ENCODE measurements around the gene NLGN2.

GRCh38 chr17:7391307-7391706 lies 16.3 kb upstream of the NLGN2 start:
- TF ChIP-seq, protein P1, sequence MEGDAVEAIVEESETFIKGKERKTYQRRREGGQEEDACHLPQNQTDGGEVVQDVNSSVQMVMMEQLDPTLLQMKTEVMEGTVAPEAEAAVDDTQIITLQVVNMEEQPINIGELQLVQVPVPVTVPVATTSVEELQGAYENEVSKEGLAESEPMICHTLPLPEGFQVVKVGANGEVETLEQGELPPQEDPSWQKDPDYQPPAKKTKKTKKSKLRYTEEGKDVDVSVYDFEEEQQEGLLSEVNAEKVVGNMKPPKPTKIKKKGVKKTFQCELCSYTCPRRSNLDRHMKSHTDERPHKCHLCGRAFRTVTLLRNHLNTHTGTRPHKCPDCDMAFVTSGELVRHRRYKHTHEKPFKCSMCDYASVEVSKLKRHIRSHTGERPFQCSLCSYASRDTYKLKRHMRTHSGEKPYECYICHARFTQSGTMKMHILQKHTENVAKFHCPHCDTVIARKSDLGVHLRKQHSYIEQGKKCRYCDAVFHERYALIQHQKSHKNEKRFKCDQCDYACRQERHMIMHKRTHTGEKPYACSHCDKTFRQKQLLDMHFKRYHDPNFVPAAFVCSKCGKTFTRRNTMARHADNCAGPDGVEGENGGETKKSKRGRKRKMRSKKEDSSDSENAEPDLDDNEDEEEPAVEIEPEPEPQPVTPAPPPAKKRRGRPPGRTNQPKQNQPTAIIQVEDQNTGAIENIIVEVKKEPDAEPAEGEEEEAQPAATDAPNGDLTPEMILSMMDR (IDR thresholded peaks at IDR 0.05; ENCODE audit: low read depth, low read length, missing input control): no peak
- TF ChIP-seq, protein P2, sequence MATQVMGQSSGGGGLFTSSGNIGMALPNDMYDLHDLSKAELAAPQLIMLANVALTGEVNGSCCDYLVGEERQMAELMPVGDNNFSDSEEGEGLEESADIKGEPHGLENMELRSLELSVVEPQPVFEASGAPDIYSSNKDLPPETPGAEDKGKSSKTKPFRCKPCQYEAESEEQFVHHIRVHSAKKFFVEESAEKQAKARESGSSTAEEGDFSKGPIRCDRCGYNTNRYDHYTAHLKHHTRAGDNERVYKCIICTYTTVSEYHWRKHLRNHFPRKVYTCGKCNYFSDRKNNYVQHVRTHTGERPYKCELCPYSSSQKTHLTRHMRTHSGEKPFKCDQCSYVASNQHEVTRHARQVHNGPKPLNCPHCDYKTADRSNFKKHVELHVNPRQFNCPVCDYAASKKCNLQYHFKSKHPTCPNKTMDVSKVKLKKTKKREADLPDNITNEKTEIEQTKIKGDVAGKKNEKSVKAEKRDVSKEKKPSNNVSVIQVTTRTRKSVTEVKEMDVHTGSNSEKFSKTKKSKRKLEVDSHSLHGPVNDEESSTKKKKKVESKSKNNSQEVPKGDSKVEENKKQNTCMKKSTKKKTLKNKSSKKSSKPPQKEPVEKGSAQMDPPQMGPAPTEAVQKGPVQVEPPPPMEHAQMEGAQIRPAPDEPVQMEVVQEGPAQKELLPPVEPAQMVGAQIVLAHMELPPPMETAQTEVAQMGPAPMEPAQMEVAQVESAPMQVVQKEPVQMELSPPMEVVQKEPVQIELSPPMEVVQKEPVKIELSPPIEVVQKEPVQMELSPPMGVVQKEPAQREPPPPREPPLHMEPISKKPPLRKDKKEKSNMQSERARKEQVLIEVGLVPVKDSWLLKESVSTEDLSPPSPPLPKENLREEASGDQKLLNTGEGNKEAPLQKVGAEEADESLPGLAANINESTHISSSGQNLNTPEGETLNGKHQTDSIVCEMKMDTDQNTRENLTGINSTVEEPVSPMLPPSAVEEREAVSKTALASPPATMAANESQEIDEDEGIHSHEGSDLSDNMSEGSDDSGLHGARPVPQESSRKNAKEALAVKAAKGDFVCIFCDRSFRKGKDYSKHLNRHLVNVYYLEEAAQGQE (IDR thresholded peaks at IDR 0.05): no peak
- TF ChIP-seq, protein P3, sequence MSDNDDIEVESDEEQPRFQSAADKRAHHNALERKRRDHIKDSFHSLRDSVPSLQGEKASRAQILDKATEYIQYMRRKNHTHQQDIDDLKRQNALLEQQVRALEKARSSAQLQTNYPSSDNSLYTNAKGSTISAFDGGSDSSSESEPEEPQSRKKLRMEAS (IDR thresholded peaks at IDR 0.05): no peak
